Left lung (tissue), 10 donors: Measurements from ENCODE around the gene CLUH. TPM values are rescaled to one million over a fixed set of nuclear protein-coding genes. Genes with fewer than 3 reads are reported as not detected.

Experiments
- ATAC-seq: fragments of 200-7000 bp; cut with Tn5 transposase; one replicate; pipeline ENCODE4 v1.9.1; 2020; ENCODE audit warnings: moderate library complexity
- DNase-seq, 4 donors: peaks; one replicate each; pipeline ENCODE4 v3.0.0-alpha.2; 2013 to 2020
- H3K27ac ChIP-seq, 2 donors: fragments of 200-600 bp; sonication (generic) in 1 of 2; one replicate each; pipeline versions ENCODE4 v1.5.0 to v1.8.0; 2020 to 2021
- H3K27me3 ChIP-seq, 2 donors: fragments of 200-600 bp; sonication (generic) in 1 of 2; one replicate each; pipeline versions ENCODE4 v1.5.0 to v1.8.0; 2020 to 2021
- H3K36me3 ChIP-seq, 2 donors: fragments of 200-600 bp; sonication (generic) in 1 of 2; one replicate each; pipeline versions ENCODE4 v1.5.0 to v1.8.0; 2020 to 2021
- H3K4me1 ChIP-seq, 2 donors: fragments of 200-600 bp; one replicate each; pipeline ENCODE4 v1.8.0; 2021
- H3K4me3 ChIP-seq, 2 donors: fragments of 200-600 bp; sonication (generic) in 1 of 2; one replicate each; pipeline versions ENCODE4 v1.5.0 to v1.8.0; 2020 to 2021; ENCODE audit warnings: mild to moderate bottlenecking in 1 of 2
- H3K9me3 ChIP-seq, 2 donors: fragments of 200-600 bp; sonication (generic) in 1 of 2; one replicate each; pipeline versions ENCODE4 v1.5.0 to v1.8.0; 2020 to 2021
- CTCF ChIP-seq, 2 donors: fragments of 200-600 bp; sonication (generic) in 1 of 2; IDR thresholded peaks; one replicate each; pipeline versions ENCODE4 v1.5.0 to v1.8.0; 2021; ENCODE audit warnings: antibody characterized with exemption in 2 of 2
- intact Hi-C, 2 donors: fragments of 100-400 bp; cut with DNase I; formaldehyde crosslinking; loops; one replicate each; pipeline versions ENCODE4 v1.11.2 to v1.14.2; 2022
- polyA plus RNA-seq, 6 donors: library from polyadenylated mRNA; unstranded; fragments of 120-200 nt; gene quantifications; one replicate each; pipeline ENCODE4 v1.2.1, GENCODE V29; 2013; ENCODE audit not compliant: insufficient read length in 6 of 6
- total RNA-seq, 2 donors: library from RNA; stranded (reverse); fragmentation: NEBNext Ultra II Directional; extraction: Animal tissue kit (Norgen Biotek cat#: 25700); gene quantifications; one replicate each; pipeline ENCODE4 v1.2.1, GENCODE V29; 2021
- donor health status: DM: no; HTN: yes; CAD: no.
- donor health status: DM: no; HTN: no; CAD: no.

CLUH gene
- total and polyA plus RNA-seq, 8 donors, result 20.9 to 71.8 (median 27.6) TPM

GRCh38 chr17:2736956-2737355, 25.4 kb upstream of the CLUH start:
- DNase-seq (no peak), ATAC-seq (no peak)
- no peaks in the 10 kb centered on the region for H3K9me3 ChIP-seq
- no peak overlapping the region for H3K4me3 ChIP-seq
- H3K27ac ChIP-seq, result no peak overlapping the region
- H3K27me3 ChIP-seq, result peaks cover 0 to 11% of the 10 kb centered on the region in 2 donors
- no peaks in the 10 kb centered on the region for H3K36me3 ChIP-seq
- TF ChIP-seq CTCF (IDR thresholded peaks at IDR 0.05), result no peak
- no peaks in the 10 kb centered on the region for H3K4me1 ChIP-seq
- intact Hi-C loops, result no loop called here

- Histone ChIP-seq H3K27ac (no peak overlapping the region), H3K9me3 (no peaks in the 10 kb centered on the region), H3K27me3 (peaks cover 0 to 17% of the 10 kb centered on the region in 2 donors), H3K4me3 (no peak overlapping the region), H3K4me1 (no peaks in the 10 kb centered on the region), H3K36me3 (no peaks in the 10 kb centered on the region)
- no peak for DNase-seq
- intact Hi-C loops, result no loop called here
- no peak for ATAC-seq
- no peak for TF ChIP-seq CTCF (IDR thresholded peaks at IDR 0.05)
These were observed 24.3 kb upstream of the CLUH start for GRCh38 chr17:2735896-2736295.

- ATAC-seq, result no peak
- DNase-seq, result no peak
- Histone ChIP-seq H3K4me3 (no peak overlapping the region), H3K9me3 (no peaks in the 10 kb centered on the region), H3K4me1 (no peaks in the 10 kb centered on the region), H3K36me3 (no peaks in the 10 kb centered on the region), H3K27ac (no peak overlapping the region), H3K27me3 (peaks cover 0 to 20% of the 10 kb centered on the region in 2 donors)
- intact Hi-C loops, result no loop called here
- TF ChIP-seq CTCF (IDR thresholded peaks at IDR 0.05), result no peak
These were observed 23.4 kb upstream of the CLUH start for GRCh38 chr17:2734939-2735338.

GRCh38 chr17:2731807-2732206, 20.2 kb upstream of the CLUH start:
- H3K27ac ChIP-seq, result no peak overlapping the region
- DNase-seq, result no peak
- no peaks in the 10 kb centered on the region for H3K4me1 ChIP-seq
- H3K27me3 ChIP-seq, result peaks cover 0 to 35% of the 10 kb centered on the region in 2 donors
- no peaks in the 10 kb centered on the region for H3K9me3 ChIP-seq
- TF ChIP-seq CTCF (IDR thresholded peaks at IDR 0.05), result no peak
- no peak for ATAC-seq
- intact Hi-C loops, result no loop called here
- no peak overlapping the region for H3K4me3 ChIP-seq
- H3K36me3 ChIP-seq, result no peaks in the 10 kb centered on the region

- Histone ChIP-seq H3K36me3 (no peaks in the 10 kb centered on the region), H3K4me3 (no peak overlapping the region), H3K4me1 (no peaks in the 10 kb centered on the region), H3K9me3 (no peaks in the 10 kb centered on the region), H3K27me3 (peaks cover 0 to 45% of the 10 kb centered on the region in 2 donors), H3K27ac (no peak overlapping the region)
- ATAC-seq (no peak), DNase-seq (no peak)
- no peak for TF ChIP-seq CTCF (IDR thresholded peaks at IDR 0.05)
- intact Hi-C loops, result no loop called here
These were observed 19.3 kb upstream of the CLUH start for GRCh38 chr17:2730764-2731353.
